Measurements from ENCODE around the gene KREMEN1. TPM values are rescaled to one million over a fixed set of nuclear protein-coding genes. Genes with fewer than 3 reads are reported as not detected.

KREMEN1 gene
- total RNA-seq, 1 donor from 2014 or later, result not detected

DNA sequence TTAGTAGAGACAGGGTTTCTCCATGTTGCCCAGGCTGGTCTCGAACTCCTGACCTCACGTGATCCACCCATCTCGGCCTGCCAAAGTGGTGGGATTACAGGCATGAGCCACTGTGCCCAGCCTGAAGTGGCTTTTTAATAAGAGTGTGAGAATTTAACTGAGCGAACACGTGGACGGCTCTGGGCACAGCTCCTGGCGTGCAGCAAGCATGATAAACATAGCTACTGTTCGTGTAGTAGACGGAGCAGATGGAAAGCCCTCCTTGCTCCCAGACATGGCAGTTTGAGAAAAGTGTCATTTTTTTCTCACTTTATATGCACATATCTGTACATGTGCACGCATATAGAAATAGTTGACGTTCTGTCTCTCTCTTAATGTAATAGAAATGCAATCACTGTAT is 139.9 kb downstream of the KREMEN1 start:
- H3K27ac Mint-ChIP-seq, result no peak overlapping the region
- no peak overlapping the region for H3K4me3 Mint-ChIP-seq
- H3K9me3 Mint-ChIP-seq, result no peaks in the 10 kb centered on the region
- DNase-seq, result no peak
- H3K4me1 Mint-ChIP-seq, result no peaks in the 10 kb centered on the region
- peaks cover 16% of the 10 kb centered on the region for H3K27me3 Mint-ChIP-seq
- intact Hi-C loops (cut with micrococcal nuclease), result no loop called here
- no peaks in the 10 kb centered on the region for H3K36me3 Mint-ChIP-seq (ENCODE audit: low read depth)

GRCh38 chr22:29213493-29213892 is 140.7 kb downstream of the KREMEN1 start:
- no peaks in the 10 kb centered on the region for H3K9me3 Mint-ChIP-seq
- H3K4me1 Mint-ChIP-seq, result no peaks in the 10 kb centered on the region
- no peaks in the 10 kb centered on the region for H3K36me3 Mint-ChIP-seq (ENCODE audit: low read depth)
- DNase-seq, result no peak
- H3K27ac Mint-ChIP-seq, result no peak overlapping the region
- H3K27me3 Mint-ChIP-seq, result peaks cover 11% of the 10 kb centered on the region
- intact Hi-C loops (cut with micrococcal nuclease), result no loop called here
- H3K4me3 Mint-ChIP-seq, result no peak overlapping the region

DNA sequence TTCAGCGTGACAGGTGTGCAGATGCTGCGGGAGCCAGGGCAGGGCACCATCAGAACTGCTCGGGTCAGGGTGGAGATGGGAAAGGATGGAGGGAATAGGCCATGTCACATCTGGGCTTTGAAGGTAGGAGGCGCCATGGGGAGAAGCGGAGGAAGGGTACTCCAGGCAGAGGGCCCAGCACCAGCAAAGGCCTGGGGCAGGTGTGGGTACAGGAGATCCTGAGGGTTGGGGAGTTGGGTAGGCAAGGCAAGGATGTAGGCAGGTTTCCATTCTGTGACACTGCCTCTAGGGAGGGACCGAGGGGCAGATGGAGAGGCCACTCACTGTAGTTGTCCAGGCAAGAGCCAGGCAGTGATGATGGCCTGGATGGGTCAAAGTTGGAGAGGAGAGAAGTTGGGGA is 141.4 kb downstream of the KREMEN1 start:
- Mint-ChIP-seq H3K27ac (no peak overlapping the region), H3K4me1 (no peaks in the 10 kb centered on the region), H3K27me3 (peaks cover 8% of the 10 kb centered on the region), H3K36me3 (ENCODE audit: low read depth) (no peaks in the 10 kb centered on the region), H3K9me3 (no peaks in the 10 kb centered on the region), H3K4me3 (no peak overlapping the region)
- no peak for DNase-seq
- intact Hi-C loops (cut with micrococcal nuclease), result no loop called here

DNA sequence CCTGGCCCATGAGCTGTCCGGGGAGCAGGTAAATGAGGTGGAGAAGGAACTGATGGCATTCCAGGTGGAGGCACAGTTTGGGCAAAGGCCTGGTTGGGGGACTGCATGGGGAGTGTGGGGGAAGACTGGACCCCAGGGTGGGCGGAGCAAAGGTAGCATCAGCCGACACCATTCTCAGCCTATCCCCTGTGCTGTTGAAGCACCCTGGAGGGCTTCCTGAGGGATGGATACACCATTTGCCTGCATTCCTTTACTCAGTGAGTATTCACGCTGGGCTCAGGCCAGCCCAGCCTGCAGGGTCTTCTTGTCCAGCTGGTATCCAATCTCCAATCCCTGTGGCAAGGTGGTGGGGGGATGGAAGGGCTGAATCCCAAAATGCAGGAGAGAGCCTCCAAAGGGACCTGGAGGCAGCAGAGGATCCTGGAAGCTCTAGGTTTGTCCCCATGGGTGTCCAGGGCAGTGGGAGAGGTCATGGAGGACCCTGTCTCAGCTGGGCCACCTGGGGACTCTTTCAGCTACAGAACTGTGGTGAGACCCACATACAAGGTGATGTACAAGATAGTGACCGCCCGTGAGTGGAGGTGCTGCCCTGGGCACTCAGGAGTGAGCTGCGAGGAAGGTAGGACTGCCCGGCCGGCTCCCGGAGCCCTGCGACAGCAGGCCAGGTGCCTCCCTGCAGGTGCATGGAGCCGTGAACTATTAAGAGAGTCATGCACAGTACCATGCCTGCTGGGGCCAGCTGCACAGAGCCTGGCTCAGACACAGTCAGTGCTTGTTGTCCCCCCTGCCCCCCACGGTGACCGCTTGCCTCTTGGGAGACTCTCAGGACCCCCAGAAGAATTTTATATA is 142.4 kb downstream of the KREMEN1 start:
- no peaks in the 10 kb centered on the region for H3K9me3 Mint-ChIP-seq
- H3K4me3 Mint-ChIP-seq, result no peak overlapping the region
- H3K27me3 Mint-ChIP-seq, result peaks cover 3% of the 10 kb centered on the region
- DNase-seq, result no peak
- H3K4me1 Mint-ChIP-seq, result no peaks in the 10 kb centered on the region
- H3K36me3 Mint-ChIP-seq (ENCODE audit: low read depth), result no peaks in the 10 kb centered on the region
- intact Hi-C loops (cut with micrococcal nuclease), result no loop called here
- H3K27ac Mint-ChIP-seq, result no peak overlapping the region

GRCh38 chr22:29216011-29216872 is 143.4 kb downstream of the KREMEN1 start:
- Mint-ChIP-seq H3K4me3 (no peak overlapping the region), H3K36me3 (ENCODE audit: low read depth) (no peaks in the 10 kb centered on the region), H3K4me1 (no peaks in the 10 kb centered on the region), H3K27me3 (peaks cover 3% of the 10 kb centered on the region), H3K27ac (no peak overlapping the region), H3K9me3 (no peaks in the 10 kb centered on the region)
- intact Hi-C loops (cut with micrococcal nuclease), result no loop called here
- no peak for DNase-seq

DNA sequence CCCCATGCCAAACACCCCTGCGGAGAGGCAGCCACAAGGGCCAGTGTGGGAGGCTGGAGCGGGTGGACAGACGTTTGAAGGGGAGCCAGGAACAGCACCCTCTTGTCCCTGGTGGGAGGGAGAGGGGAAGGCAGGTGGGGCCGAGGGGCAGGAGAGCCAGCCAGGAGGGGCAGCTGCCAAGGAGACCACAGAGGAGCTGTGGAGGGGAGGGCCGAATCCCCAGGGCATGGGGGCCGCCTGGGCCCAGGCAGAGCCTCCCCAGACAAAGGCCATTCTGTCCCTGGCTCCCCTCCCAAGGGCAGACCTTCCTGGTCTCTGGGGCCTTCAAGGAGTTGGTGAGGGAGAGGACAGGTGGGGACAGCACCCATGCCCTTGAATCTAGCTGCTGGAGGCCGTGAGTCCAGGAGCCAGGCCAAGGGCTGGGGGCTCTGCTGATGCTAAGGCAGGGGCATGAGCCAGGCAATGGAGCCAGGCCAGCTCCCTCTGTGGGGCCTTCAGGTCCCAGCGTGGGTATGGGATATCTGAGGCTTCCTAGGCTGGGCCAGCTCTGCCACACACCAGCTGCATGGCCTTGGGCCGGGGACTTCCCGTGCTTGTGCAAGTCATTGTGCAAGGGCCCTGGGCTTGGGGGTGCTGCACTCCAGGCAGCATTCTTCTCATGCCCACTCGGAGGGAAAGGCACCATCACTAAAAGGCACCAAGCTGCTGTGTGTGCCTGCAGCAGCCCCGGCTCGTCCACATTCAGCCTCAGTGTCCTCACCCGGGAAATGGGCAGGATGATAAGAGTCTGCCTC is 144.2 kb downstream of the KREMEN1 start:
- Mint-ChIP-seq H3K4me1 (no peaks in the 10 kb centered on the region), H3K36me3 (ENCODE audit: low read depth) (no peaks in the 10 kb centered on the region), H3K4me3 (no peak overlapping the region), H3K27me3 (peaks cover 3% of the 10 kb centered on the region), H3K27ac (no peak overlapping the region), H3K9me3 (no peaks in the 10 kb centered on the region)
- intact Hi-C loops (cut with micrococcal nuclease), result no loop called here
- DNase-seq, result no peak

Other genes with a start within 250 kb of the KREMEN1 start
- gene ZNRF3, start 189.5 kb upstream of the KREMEN1 start, total RNA-seq, result 2.0 and 2.3 TPM in 2 replicates
- gene C22orf31, start 11.2 kb upstream of the KREMEN1 start, total RNA-seq, result not detected in 2 replicates
- not detected in 2 replicates for gene EMID1, start 132.9 kb downstream of the KREMEN1 start, total RNA-seq
- 49.5 and 51.9 TPM in 2 replicates for gene RHBDD3, start 194.9 kb downstream of the KREMEN1 start, total RNA-seq
- 445 and 446 TPM in 2 replicates for gene EWSR1, start 195.2 kb downstream of the KREMEN1 start, total RNA-seq
- 1.5 and 2.6 TPM in 2 replicates for gene GAS2L1, start 233.6 kb downstream of the KREMEN1 start, total RNA-seq
- 0.30 and 0.64 TPM in 2 replicates for gene RASL10A, start 242.7 kb downstream of the KREMEN1 start, total RNA-seq

All from activated CD4-positive, alpha-beta T cell treated with anti-CD3 and anti-CD28 coated beads, Interleukin-2, amount 10 ng/mL, durations not matched to agents 24 days and 14 days (primary cell).